ENCODE data around the gene DNAH3.

The DNAH3 gene

GRCh38 chr16:21078563-21078962, 72.1 kb downstream of the DNAH3 start:
- H3K4me3 ChIP-seq (ENCODE audit: low read depth, low read length) = no peak overlapping the region
- no peak for TF ChIP-seq CTCF (IDR thresholded peaks at IDR 0.05; ENCODE audit: control insufficient read depth, extremely low read depth, insufficient read depth)
- no peak for DNase-seq (ENCODE audit: low read depth)

- no peak for DNase-seq (ENCODE audit: low read depth)
- TF ChIP-seq CTCF (IDR thresholded peaks at IDR 0.05; ENCODE audit: control insufficient read depth, extremely low read depth, insufficient read depth) = no peak
These were observed 74.3 kb downstream of the DNAH3 start for GRCh38 chr16:21076186-21076883.

GRCh38 chr16:21075252-21075651, 75.4 kb downstream of the DNAH3 start:
- TF ChIP-seq CTCF (IDR thresholded peaks at IDR 0.05; ENCODE audit: control insufficient read depth, extremely low read depth, insufficient read depth) = no peak
- no peak overlapping the region for H3K4me3 ChIP-seq (ENCODE audit: low read depth, low read length)
- no peak for DNase-seq (ENCODE audit: low read depth)

More at GRCh38 chr16:21076186-21076883, 74.3 kb downstream of the DNAH3 start:
- no peak overlapping the region for H3K4me3 ChIP-seq (ENCODE audit: low read depth, low read length)

GRCh38 chr16:21072976-21073375, 77.7 kb downstream of the DNAH3 start:
- no peak overlapping the region for H3K4me3 ChIP-seq (ENCODE audit: low read depth, low read length)
- no peak for DNase-seq (ENCODE audit: low read depth)
- TF ChIP-seq CTCF (IDR thresholded peaks at IDR 0.05; ENCODE audit: control insufficient read depth, extremely low read depth, insufficient read depth) = no peak

- no peak for TF ChIP-seq CTCF (IDR thresholded peaks at IDR 0.05; ENCODE audit: control insufficient read depth, extremely low read depth, insufficient read depth)
- DNase-seq (ENCODE audit: low read depth) = no peak
- no peak overlapping the region for H3K4me3 ChIP-seq (ENCODE audit: low read depth, low read length)
These were observed 78.9 kb downstream of the DNAH3 start for GRCh38 chr16:21071741-21072140.

- no peak for TF ChIP-seq CTCF (IDR thresholded peaks at IDR 0.05; ENCODE audit: control insufficient read depth, extremely low read depth, insufficient read depth)
- DNase-seq (ENCODE audit: low read depth) = no peak
- H3K4me3 ChIP-seq (ENCODE audit: low read depth, low read length) = no peak overlapping the region
These were observed 80.1 kb downstream of the DNAH3 start for GRCh38 chr16:21070564-21070963.

GRCh38 chr16:21069986-21070385, 80.7 kb downstream of the DNAH3 start:
- no peak overlapping the region for H3K4me3 ChIP-seq (ENCODE audit: low read depth, low read length)
- DNase-seq (ENCODE audit: low read depth) = no peak
- TF ChIP-seq CTCF (IDR thresholded peaks at IDR 0.05; ENCODE audit: control insufficient read depth, extremely low read depth, insufficient read depth) = no peak
